ENCODE measurements around the gene SURF2. TPM values are rescaled to one million over a fixed set of nuclear protein-coding genes. Genes with fewer than 3 reads are reported as not detected.

SURF2 gene
- total RNA-seq, 1 donor from 2014 or later: 10.5 TPM

- no peak for DNase-seq (ENCODE audit: low read depth in 2 of 2)
Observed at GRCh38 chr9:133397370-133397769, 41.0 kb downstream of the SURF2 start.

DNA sequence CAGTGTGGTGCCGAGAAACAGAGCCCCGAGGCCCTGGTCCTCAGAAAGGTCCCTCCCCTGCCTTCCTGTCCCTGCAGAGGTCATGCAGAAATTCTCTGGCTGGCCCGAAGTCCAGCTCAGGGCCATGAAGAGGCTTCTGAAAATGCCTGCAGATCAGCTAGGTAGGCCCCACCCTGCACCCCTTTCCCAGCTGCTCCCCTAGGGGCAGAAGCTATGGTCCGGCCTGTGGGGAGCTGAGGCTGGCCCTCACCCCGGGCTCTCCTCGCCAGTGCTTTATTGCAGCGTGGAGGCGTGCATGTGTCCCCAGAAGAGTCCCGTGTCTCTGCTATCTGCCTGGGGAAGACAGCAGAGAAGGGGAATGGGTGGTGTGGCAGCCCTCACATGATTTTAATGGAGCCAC lies 41.5 kb downstream of the SURF2 start:
- no peak for DNase-seq (ENCODE audit: low read depth in 2 of 2)

DNA sequence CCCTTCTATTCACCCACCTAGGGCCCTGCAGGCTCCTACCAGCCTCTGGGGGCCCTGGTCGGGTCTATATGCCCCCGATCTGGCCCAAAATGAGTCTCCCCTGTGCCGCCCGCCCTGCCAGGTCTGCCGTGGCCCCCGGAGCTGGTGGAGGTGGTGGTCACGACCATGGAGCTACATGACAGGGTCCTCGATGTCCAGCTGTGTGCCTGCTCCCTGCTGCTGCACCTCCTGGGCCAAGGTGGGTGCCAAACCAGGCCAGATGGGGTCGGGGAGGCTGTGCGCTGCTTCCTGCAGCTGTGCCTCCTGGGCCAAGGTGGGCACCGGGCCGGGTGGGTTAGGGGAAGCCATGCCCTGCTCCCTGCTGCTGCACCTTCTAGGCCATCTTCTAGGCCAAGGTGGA lies 43.9 kb downstream of the SURF2 start:
- no peak for DNase-seq (ENCODE audit: low read depth in 2 of 2)

DNA sequence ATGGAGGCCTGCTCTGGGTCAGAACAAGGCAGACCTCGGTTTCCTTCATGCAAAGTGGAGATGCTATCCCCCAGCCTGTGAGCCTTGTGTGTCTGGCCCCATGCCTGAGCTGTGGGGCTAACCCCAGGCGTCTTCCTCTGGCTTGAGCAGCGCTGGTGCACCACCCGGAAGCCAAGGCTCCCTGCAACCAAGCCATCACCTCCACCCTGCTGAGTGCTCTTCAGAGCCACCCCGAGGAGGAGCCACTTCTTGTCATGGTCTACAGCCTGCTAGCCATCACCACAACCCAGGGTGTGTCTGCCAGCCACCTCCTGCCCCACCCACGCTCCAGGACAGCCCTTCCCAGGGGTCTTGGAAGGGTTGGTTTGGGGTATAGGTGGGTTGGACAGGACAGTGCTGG lies 45.2 kb downstream of the SURF2 start:
- no peak for DNase-seq (ENCODE audit: low read depth in 2 of 2)

DNA sequence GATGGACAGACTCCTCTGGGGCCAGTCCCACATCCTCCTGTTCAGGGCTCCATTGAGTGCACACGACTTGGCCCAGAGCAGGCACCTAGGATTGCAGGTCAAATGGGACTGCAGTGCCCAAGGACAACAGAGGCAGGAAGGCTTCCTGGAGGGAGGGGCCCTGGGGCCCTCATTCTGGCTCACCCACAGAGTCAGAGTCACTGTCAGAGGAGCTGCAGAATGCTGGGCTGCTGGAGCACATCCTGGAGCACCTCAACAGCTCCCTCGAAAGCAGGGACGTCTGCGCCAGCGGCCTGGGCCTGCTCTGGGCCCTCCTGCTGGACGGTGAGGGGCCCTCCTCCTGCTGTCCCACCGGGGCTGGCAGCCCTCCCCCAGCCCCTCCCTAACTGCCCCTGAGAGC lies 46.3 kb downstream of the SURF2 start:
- no peak for DNase-seq (ENCODE audit: low read depth in 2 of 2)

DNA sequence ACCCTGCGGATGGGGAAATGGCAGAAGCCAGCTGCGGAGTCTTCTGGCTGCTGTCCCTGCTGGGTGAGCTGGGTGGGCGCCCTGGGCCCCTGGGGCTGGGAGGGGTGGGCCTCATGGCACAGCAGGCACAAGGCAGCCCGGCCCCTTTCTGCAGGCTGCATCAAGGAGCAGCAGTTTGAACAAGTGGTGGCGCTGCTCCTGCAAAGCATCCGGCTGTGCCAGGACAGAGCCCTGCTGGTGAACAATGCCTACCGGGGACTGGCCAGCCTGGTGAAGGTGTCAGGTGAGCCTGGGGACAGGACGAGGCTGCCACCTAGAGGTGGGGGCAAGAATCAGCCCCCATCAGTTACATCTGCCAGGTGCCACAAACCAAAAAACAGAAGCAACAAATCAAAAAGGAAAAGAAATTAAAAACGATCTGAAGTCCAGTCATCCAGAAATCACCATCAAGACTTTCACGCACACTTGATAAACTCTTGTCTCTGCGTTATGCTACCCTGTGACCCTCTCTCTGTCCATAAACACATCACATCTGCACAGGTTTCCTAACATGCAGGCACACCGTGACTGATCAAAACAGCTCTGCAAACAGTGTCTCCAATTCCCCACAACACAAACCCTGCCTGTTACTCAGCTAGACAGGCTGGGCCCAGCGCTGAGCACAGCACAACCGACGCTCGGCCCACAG lies 47.6 kb downstream of the SURF2 start:
- DNase-seq (ENCODE audit: low read depth in 2 of 2): peak; percentile 16 to 52

DNA sequence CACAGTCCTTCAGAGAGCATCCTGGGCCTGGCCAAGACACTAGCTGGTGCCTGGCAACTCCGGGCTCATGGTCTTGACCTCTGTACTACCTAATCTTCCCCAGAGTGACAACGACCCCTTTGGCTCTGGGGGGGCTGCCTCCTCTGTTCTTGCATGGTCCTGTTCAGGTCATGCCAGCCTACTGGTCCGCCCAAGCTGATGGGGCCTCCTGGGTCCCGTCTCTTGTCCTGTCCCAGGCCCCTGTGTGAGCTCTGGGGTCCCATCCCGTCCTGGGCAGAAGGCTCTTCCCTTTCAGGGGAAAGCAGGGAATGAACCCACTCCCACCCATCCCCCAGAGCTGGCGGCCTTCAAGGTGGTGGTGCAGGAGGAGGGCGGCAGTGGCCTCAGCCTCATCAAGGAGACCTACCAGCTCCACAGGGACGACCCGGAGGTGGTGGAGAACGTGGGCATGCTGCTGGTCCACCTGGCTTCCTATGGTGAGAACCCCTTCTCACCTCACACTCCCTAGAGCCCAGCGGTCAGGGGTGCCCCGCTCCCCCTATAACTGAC lies 48.2 kb downstream of the SURF2 start:
- no peak for DNase-seq (ENCODE audit: low read depth in 2 of 2)

GRCh38 chr9:133405508-133406438 lies 49.4 kb downstream of the SURF2 start:
- DNase-seq (ENCODE audit: low read depth in 2 of 2): peak; percentile 11 to 77

GRCh38 chr9:133406480-133407307 lies 50.3 kb downstream of the SURF2 start:
- peak; percentile 79 to 86 for DNase-seq (ENCODE audit: low read depth in 2 of 2)

- DNase-seq (ENCODE audit: low read depth in 2 of 2): no peak
Observed at GRCh38 chr9:133408042-133408441, 51.7 kb downstream of the SURF2 start.

Other genes with a start within 250 kb of the SURF2 start
- 27.0 and 37.5 TPM in 2 replicates for gene RALGDS, start 235.3 kb upstream of the SURF2 start, total RNA-seq
- gene GBGT1, start 192.6 kb upstream of the SURF2 start, total RNA-seq: 19.4 and 27.8 TPM in 2 replicates
- not detected in 2 replicates for gene OBP2B, start 147.3 kb upstream of the SURF2 start, total RNA-seq
- gene ABO, start 81.3 kb upstream of the SURF2 start, total RNA-seq: 0.22 and 0.79 TPM in 2 replicates
- 4.1 and 6.5 TPM in 2 replicates for gene SURF6, start 20.4 kb upstream of the SURF2 start, total RNA-seq
- gene MED22, start 8.4 kb upstream of the SURF2 start, total RNA-seq: 10.0 and 11.3 TPM in 2 replicates
- 1,751 and 1,825 TPM in 2 replicates for gene RPL7A, start 8.3 kb upstream of the SURF2 start, total RNA-seq
- gene SURF1, start 63 bp upstream of the SURF2 start, total RNA-seq: 18.7 and 22.2 TPM in 2 replicates
- gene SURF4, start 19.5 kb downstream of the SURF2 start, total RNA-seq: 249 and 303 TPM in 2 replicates
- 0.44 and 0.60 TPM in 2 replicates for gene STKLD1, start 19.8 kb downstream of the SURF2 start, total RNA-seq
- gene REXO4, start 61.5 kb downstream of the SURF2 start, total RNA-seq: 11.6 and 14.9 TPM in 2 replicates
- gene ADAMTS13, start 65.8 kb downstream of the SURF2 start, total RNA-seq: 0.44 and 0.60 TPM in 2 replicates
- 9.2 and 15.9 TPM in 2 replicates for gene CACFD1, start 103.4 kb downstream of the SURF2 start, total RNA-seq
- 12.1 and 21.6 TPM in 2 replicates for gene SLC2A6, start 122.5 kb downstream of the SURF2 start, total RNA-seq
- not detected in 2 replicates for gene MYMK, start 168.4 kb downstream of the SURF2 start, total RNA-seq
- gene ADAMTSL2, start 178.2 kb downstream of the SURF2 start, total RNA-seq: under 0.01 TPM in 2 replicates

Data from lung microvascular endothelial cell (primary cell).